Measurements from ENCODE around the gene AFP. TPM values are rescaled to one million over a fixed set of nuclear protein-coding genes. Genes with fewer than 3 reads are reported as not detected.

Gene AFP
- total RNA-seq, 2 donors from 2014 or later: not detected

DNA sequence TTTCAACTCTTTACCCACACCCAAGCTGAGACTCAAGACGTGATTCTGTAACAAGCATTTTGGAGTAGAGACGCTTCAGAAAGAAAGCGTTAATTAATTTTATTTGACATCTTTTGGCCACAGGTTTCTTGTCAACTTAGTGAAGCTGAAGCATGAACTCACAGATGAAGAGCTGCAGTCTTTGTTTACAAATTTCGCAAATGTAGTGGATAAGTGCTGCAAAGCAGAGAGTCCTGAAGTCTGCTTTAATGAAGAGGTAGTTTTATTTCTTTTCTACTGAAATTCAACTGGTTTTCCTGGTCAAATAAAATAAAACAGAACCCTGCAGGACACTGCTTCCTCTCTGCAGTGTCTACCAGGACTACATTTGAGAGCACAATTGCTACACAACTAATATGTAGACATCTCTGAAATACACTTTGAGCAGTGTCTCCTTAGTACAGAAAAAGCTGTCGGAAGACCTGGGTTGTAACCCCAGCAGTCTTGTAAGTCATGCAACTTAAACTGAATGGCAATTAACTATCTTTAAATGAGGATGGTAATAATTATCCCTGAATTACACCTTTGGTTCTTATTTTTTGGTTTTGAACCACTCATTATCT lies 65.7 kb downstream of the AFP start:
- no peak for DNase-seq
- no peak for ATAC-seq
- intact Hi-C loops (cut with DNase I): no loop called here

DNA sequence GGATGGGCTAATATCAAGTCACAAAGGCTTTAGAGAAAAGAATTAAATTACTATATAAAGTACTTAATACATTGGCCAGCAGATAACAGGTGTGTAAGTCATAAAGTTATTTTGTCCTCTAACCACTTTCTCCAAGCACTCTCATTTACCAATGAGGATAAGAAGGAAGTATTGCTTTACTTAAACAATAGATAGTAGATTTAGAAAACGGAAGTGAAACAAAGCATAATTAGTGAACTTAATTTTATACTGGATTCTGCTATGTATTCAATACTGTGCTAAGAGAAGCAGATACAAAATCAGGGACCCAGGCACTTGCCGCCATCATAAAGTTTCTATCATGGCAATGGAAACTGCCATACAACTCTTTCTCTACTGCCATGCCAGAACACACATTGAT lies 69.5 kb downstream of the AFP start:
- ATAC-seq: no peak
- intact Hi-C loops (cut with DNase I): no loop called here
- no peak for DNase-seq

Other genes with a start within 250 kb of the AFP start
- 10 to 100 TPM; 46.0 to 56.4 TPM for gene ANKRD17, start 177.4 kb upstream of the AFP start, total RNA-seq
- 1 to 10 TPM; 1.5 to 2.2 TPM for gene ALB, start 31.9 kb upstream of the AFP start, total RNA-seq
- not detected for gene AFM, start 45.5 kb downstream of the AFP start, total RNA-seq
- not detected for gene RASSF6, start 184.2 kb downstream of the AFP start, total RNA-seq